DOHH2 (cell line): Measurements from ENCODE around the gene TULP4.

ENCODE experiments used
- EZH2phosphoT487 ChIP-seq: fragments of 200-600 bp; sonication (generic); IDR thresholded peaks from 2 replicates; pipeline ENCODE4 v1.6.1; 2017; ENCODE audit warnings: borderline replicate concordance, mild to moderate bottlenecking, antibody characterized with exemption, low read length, moderate library complexity, mixed read lengths
- TF ChIP-seq, protein P1 (sequence below): fragments of 200-600 bp; sonication (generic); IDR thresholded peaks from one replicate; pipeline ENCODE4 v1.5.1; 2014; ENCODE audit warnings: antibody characterized with exemption, mild to moderate bottlenecking, low read depth, low read length; ENCODE audit not compliant: poor library complexity, severe bottlenecking

DNA sequence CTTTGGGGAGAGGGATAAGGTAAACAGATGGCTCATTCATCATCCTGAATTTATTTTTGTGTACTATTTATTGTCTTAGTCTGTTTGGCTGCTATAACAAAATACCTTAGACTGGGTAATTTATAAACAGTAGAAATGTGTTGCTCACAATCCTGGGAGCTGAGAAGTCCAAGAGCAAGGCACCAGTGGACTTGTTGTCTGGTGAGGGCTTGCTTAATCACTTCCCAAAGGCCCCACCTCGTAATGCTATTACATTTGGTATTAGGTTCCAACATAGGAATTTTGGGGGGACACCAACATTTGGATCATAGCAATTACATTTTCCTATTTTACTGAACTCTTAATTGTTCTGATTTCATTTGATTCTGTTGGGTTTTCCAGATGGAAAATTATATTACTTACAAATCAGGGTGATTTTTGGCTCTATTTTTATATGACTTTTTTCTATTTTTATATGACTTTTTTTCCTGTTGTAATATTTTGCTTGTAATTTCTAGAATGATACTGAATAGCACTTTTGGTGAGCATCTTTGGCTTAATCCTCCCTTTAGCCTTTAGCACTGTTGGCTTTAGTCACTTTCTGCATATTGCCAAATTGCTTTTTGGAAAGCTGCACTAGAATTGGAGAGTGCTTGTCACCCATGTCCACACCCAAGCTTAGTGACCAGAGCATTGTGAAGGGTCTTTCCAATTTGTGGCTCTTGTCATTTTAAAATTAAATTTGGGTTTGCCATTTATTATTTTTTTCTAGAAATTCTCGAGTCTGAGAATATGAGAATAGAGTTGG, 43.7 kb upstream of the TULP4 start:
- TF ChIP-seq, protein P1, sequence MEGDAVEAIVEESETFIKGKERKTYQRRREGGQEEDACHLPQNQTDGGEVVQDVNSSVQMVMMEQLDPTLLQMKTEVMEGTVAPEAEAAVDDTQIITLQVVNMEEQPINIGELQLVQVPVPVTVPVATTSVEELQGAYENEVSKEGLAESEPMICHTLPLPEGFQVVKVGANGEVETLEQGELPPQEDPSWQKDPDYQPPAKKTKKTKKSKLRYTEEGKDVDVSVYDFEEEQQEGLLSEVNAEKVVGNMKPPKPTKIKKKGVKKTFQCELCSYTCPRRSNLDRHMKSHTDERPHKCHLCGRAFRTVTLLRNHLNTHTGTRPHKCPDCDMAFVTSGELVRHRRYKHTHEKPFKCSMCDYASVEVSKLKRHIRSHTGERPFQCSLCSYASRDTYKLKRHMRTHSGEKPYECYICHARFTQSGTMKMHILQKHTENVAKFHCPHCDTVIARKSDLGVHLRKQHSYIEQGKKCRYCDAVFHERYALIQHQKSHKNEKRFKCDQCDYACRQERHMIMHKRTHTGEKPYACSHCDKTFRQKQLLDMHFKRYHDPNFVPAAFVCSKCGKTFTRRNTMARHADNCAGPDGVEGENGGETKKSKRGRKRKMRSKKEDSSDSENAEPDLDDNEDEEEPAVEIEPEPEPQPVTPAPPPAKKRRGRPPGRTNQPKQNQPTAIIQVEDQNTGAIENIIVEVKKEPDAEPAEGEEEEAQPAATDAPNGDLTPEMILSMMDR: no peak
- TF ChIP-seq EZH2phosphoT487: no peak
